Endothelial cell of umbilical vein (primary cell): ENCODE results near the gene RBMS3. TPM values are rescaled to one million over a fixed set of nuclear protein-coding genes. Genes with fewer than 3 reads are reported as not detected.

Experiments
- BruUV-seq: library from RNA; stranded (reverse); fragments of 400-500 nt; replicated peaks from 2 replicates; lab custom pipeline; 2021; lab: Mats Ljungman, UMichigan
- CTCF ChIA-PET: fragments of 300-600, 350-600 bp; sonication (Branson Sonifier 250); formaldehyde crosslinking; loops from one replicate; lab custom pipeline; 2021; ENCODE audit warnings: antibody characterized with exemption, inconsistent platforms; lab: Charles Lee
- POLR2A ChIA-PET: fragments of 300-600, 350-600 bp; sonication (Branson Sonifier 250); formaldehyde crosslinking; loops from one replicate; lab custom pipeline; 2021; ENCODE audit warnings: antibody characterized with exemption, inconsistent platforms; lab: Charles Lee
- DNase-seq: peaks from one replicate; pipeline ENCODE4 v3.0.0-alpha.2; 2011; ENCODE audit warnings: low read depth, low spot score
- FAIRE-seq: peaks from 2 replicates; lab custom pipeline; 2011; peaks lifted over from hg19 to GRCh38; lab: Jason Lieb, UNC
- H2AFZ ChIP-seq: 2 replicates; pipeline ENCODE4 v1.6.0; 2012; ENCODE audit warnings: low read depth, low read length, control low read depth, inconsistent platforms
- H3K27ac ChIP-seq: 2 replicates; pipeline ENCODE4 v1.5.1; 2011; ENCODE audit warnings: low read depth, mild to moderate bottlenecking, control low read depth, low read length, moderate library complexity; ENCODE audit not compliant: insufficient read depth
- H3K27me3 ChIP-seq, 2 experiments: 2 replicates each; pipeline versions ENCODE4 v1.6.0 to v1.6.1; 2011; ENCODE audit warnings: low read length in 2 of 2, mixed read lengths in 1 of 2; ENCODE audit not compliant: control insufficient read depth in 2 of 2, insufficient read depth in 2 of 2
- H3K36me3 ChIP-seq, 2 experiments: 2 replicates in 1 of 2; 3 replicates in 1 of 2; pipeline ENCODE4 v1.5.1; 2011; ENCODE audit warnings: low read length in 2 of 2, mild to moderate bottlenecking in 1 of 2, moderate library complexity in 1 of 2; ENCODE audit not compliant: control insufficient read depth in 2 of 2, insufficient read depth in 2 of 2; ENCODE audit errors: extremely low read depth in 1 of 2
- H3K4me1 ChIP-seq: 3 replicates; pipeline ENCODE4 v1.5.1; 2011; ENCODE audit warnings: mild to moderate bottlenecking, low read length; ENCODE audit not compliant: control insufficient read depth, insufficient read depth; ENCODE audit errors: extremely low read depth
- H3K4me2 ChIP-seq: 2 replicates; pipeline ENCODE4 v1.6.1; 2011; ENCODE audit warnings: low read length, control low read depth, mixed read lengths; ENCODE audit not compliant: insufficient read depth
- H3K4me3 ChIP-seq, 3 experiments: fragments of 200-600 bp in 1 of 3; sonication (generic), shearing (Covaris generic) in 1 of 3; replicated peaks in 1 of 3; 2 replicates each; pipeline ENCODE4 v1.5.1; 2011 to 2016; ENCODE audit warnings: control low read depth in 3 of 3, low read length in 3 of 3, mild to moderate bottlenecking in 2 of 3, inconsistent platforms in 1 of 3, low read depth in 1 of 3, moderate library complexity in 1 of 3; ENCODE audit not compliant: insufficient read depth in 1 of 3
- H3K79me2 ChIP-seq: 2 replicates; pipeline ENCODE4 v1.6.0; 2012; ENCODE audit warnings: low read length, inconsistent platforms; ENCODE audit not compliant: control insufficient read depth, insufficient read depth
- H3K9ac ChIP-seq: replicated peaks from 2 replicates; pipeline ENCODE3; 2011; ENCODE audit warnings: low read length, control low read depth; ENCODE audit not compliant: insufficient read depth; ENCODE audit errors: extremely low read depth
- H3K9me1 ChIP-seq: replicated peaks from 3 replicates; pipeline ENCODE4 v1.6.0; 2011; ENCODE audit warnings: mild to moderate bottlenecking, low read length; ENCODE audit not compliant: control insufficient read depth, insufficient read depth; ENCODE audit errors: extremely low read depth
- H3K9me3 ChIP-seq: replicated peaks from 2 replicates; pipeline ENCODE4 v1.5.1; 2012; ENCODE audit warnings: low read length, inconsistent platforms; ENCODE audit not compliant: control insufficient read depth, insufficient read depth
- H4K20me1 ChIP-seq: replicated peaks from 2 replicates; pipeline ENCODE3; 2011; ENCODE audit warnings: mild to moderate bottlenecking, low read length; ENCODE audit not compliant: control insufficient read depth, insufficient read depth; ENCODE audit errors: extremely low read depth
- CTCF ChIP-seq, 2 donors: IDR thresholded peaks; 1 replicate in 1 of 2; 2 replicates in 1 of 2; pipeline ENCODE4 v1.5.1; 2011; ENCODE audit warnings: low read length in 2 of 2, mild to moderate bottlenecking in 2 of 2, moderate library complexity in 2 of 2, control low read depth in 1 of 2, inconsistent platforms in 1 of 2, low read depth in 1 of 2; ENCODE audit not compliant: insufficient read depth in 1 of 2; ENCODE audit errors: extremely low read depth in 1 of 2
- EZH2 ChIP-seq: IDR thresholded peaks from 2 replicates; pipeline ENCODE4 v1.6.1; 2012; ENCODE audit warnings: borderline replicate concordance, low read depth, mild to moderate bottlenecking, moderate library complexity, low read length, inconsistent platforms; ENCODE audit not compliant: severe bottlenecking
- FOS ChIP-seq: IDR thresholded peaks from 2 replicates; pipeline ENCODE4 v1.6.1; 2011; ENCODE audit warnings: mild to moderate bottlenecking, low read length, moderate library complexity, borderline replicate concordance; ENCODE audit not compliant: insufficient read depth
- GATA2 ChIP-seq: IDR thresholded peaks from 2 replicates; pipeline ENCODE4 v1.7.0; 2011; ENCODE audit warnings: low read depth, mild to moderate bottlenecking, moderate library complexity, mixed read lengths, low read length; ENCODE audit not compliant: insufficient read length, insufficient read depth
- JUN ChIP-seq: IDR thresholded peaks from 2 replicates; pipeline ENCODE4 v1.6.1; 2011; ENCODE audit warnings: borderline replicate concordance, low read depth; ENCODE audit not compliant: insufficient read length, insufficient read depth
- MAX ChIP-seq: IDR thresholded peaks from 2 replicates; pipeline ENCODE4 v1.6.1; 2011; ENCODE audit not compliant: insufficient read depth, insufficient read length
- MYC ChIP-seq: IDR thresholded peaks from one replicate; pipeline ENCODE4 v1.6.1; 2011; ENCODE audit warnings: mild to moderate bottlenecking, low read depth, low read length
- POLR2A ChIP-seq: IDR thresholded peaks from 2 replicates; pipeline ENCODE4 v1.6.1; 2012; ENCODE audit warnings: low read depth, mild to moderate bottlenecking, control low read depth, low read length
- POLR2AphosphoS5 ChIP-seq: IDR thresholded peaks from 2 replicates; pipeline ENCODE4 v1.6.1; 2012; ENCODE audit warnings: low read depth, mild to moderate bottlenecking, control low read depth, low read length, moderate library complexity; ENCODE audit not compliant: insufficient read depth
- dilution Hi-C: fragments of 300-500 bp; cut with MboI; formaldehyde crosslinking; loops from one replicate; pipeline ENCODE4 v1.15.0; 2019; ENCODE audit warnings: low sequenced_read_pairs; ENCODE audit not compliant: extremely low pct_ligation_motif_present
- intact Hi-C: fragments of 100-400 bp; cut with micrococcal nuclease; formaldehyde crosslinking; loops from one replicate; pipeline ENCODE4 v1.10.0; 2022
- polyA plus RNA-seq, 4 experiments: library from polyadenylated mRNA; depleted of rRNA in 3 of 4; stranded (reverse) in 3 of 4; unstranded in 1 of 4; fragments of >200 nt; gene quantifications; 2 replicates each; pipeline versions ENCODE4 v1.2.1 to v1.2.3, GENCODE V29; 2011 to 2012; ENCODE audit warnings: missing spikeins in 1 of 4
- total RNA-seq: library from RNA; stranded (reverse); gene quantifications from 2 replicates; pipeline ENCODE4 v1.2.3, GENCODE V29; 2021

The RBMS3 gene
- total and polyA plus RNA-seq, 2 donors (not counting 3 experiments of a cell fraction or from before 2014, with no cell fraction given), result 13.6 to 42.3 TPM

GRCh38 chr3:30034246-30034991, 753.5 kb downstream of the RBMS3 start:
- H4K20me1 ChIP-seq, result no peaks in the 10 kb centered on the region
- H3K9me3 ChIP-seq, result no peaks in the 10 kb centered on the region
- no peak for DNase-seq
- H3K4me1 ChIP-seq, result no peaks in the 10 kb centered on the region
- no peaks in the 10 kb centered on the region for H3K79me2 ChIP-seq
- no peak overlapping the region for H2AFZ ChIP-seq
- intact Hi-C loops (no loop called here), dilution Hi-C loops (loop anchor here (25.0 kb wide), 1 partner anchor 728 kb away; no protein-coding TSS in a partner anchor)
- H3K4me3 ChIP-seq, result no peak overlapping the region
- ChIA-PET CTCF (no interaction called here), POLR2A (no interaction called here)
- TF ChIP-seq JUN, result no peak
- TF ChIP-seq GATA2, result no peak
- no peak for TF ChIP-seq FOS
- TF ChIP-seq EZH2, result no peak
- TF ChIP-seq POLR2AphosphoS5, result no peak
- TF ChIP-seq POLR2A, result no peak
- no peak for TF ChIP-seq MAX
- no peak for TF ChIP-seq MYC
- no peak for TF ChIP-seq CTCF (IDR thresholded peaks at IDR 0.05; ENCODE audit: extremely low read depth in 1 of 2, insufficient read depth in 1 of 2, low read depth in 1 of 2, low read length in 2 of 2)
- no peak overlapping the region for H3K9ac ChIP-seq
- no peaks in the 10 kb centered on the region for H3K36me3 ChIP-seq
- H3K4me2 ChIP-seq, result no peak overlapping the region
- H3K27me3 ChIP-seq, result peaks cover 0 to 2% of the 10 kb centered on the region in 2 experiments
- no peak overlapping the region for H3K27ac ChIP-seq
- no TSS peak for BruUV-seq
- H3K9me1 ChIP-seq, result no peaks in the 10 kb centered on the region
- FAIRE-seq, result no peak
